Islet of Langerhans (tissue), 1 donor: ENCODE measurements around the gene TLE4.
"Not testable (repeated sequence)": the region's sequence is repeated elsewhere in the genome, so short reads cannot be mapped to it uniquely, and the experiment has no call there.

Source experiments
- FAIRE-seq: peaks from one replicate; lab custom pipeline; 2011; peaks lifted over from hg19 to GRCh38; lab: Jason Lieb, UNC

Gene TLE4

DNA sequence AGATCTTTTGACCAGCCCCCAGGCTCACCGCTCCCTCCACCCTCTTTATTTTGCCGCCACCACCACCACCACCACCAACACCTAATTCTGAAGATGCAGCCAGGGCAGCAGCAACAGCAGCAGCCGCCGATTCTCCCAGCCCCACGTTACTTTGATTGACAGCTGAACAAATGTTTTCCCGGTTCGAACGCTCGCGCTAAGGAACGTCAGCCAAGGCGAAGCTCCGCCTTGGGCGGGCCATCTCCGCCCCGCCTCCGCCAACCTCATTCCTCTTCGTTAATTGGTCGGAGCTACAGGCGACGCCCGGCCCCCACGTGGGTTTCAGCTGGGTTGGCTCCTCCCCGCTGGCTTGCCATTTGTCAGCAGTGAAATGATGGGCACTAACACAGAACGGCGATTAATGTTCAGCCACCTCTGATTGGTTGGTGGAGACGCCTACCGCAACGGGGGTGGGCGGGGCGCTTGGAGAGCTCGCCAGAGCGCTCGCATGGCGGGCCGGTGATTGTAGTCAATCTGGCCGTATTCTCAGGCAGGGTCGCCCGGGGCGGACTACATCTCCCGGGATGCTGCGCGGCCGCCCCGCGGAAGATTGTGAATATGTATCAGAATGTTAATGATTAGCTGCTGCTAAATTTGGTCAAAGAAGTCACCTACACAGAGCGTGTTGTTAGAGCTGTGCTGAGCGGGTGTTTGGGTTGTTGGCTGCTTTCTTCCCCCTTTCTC lies at the start of gene TLE4:
TSS of gene TLE4 (plus strand) at position 657 of the 723 bp plus-strand sequence. CDS start 826 bp downstream, outside the sequence.
- peak; percentile 92 for FAIRE-seq

DNA sequence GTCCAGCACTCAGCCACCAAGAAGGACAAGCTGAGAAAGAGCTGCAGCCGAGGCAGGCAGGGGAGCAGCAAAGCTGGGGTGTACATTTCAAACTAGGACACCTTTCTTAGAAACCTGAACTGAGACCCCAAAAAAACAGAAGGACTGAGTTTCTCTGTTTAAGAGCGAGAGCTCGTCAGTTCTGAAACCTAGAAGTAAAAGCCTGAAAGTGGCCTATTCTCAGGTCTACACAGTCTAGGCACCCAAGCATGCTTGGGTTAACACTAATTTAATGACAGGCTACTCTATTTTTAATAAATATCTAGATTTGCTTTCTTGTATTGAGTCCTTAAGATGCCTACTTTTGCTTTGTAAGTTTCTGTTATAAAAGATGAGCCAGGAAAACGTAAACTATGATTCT lies 49.0 kb upstream of the TLE4 start:
- no peak for FAIRE-seq

DNA sequence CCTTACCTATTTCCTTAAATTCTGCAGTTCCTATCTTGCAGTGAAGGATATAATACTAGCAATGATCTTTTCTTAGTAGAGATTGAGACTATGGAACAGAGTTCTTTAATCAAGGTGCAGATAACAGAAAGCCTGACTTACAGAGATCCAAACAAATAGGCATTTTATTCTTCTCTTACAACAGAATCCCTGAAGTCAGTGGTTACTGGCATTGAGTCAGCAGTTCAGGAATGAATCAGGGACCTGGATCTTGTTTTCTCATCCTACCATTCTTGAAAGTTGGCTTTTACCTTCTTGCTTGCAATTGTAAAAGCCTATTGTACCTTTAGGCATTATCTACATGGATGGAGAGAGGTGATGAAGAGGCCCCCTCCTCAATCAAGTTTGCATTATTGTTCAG lies 47.5 kb upstream of the TLE4 start:
- no peak for FAIRE-seq

DNA sequence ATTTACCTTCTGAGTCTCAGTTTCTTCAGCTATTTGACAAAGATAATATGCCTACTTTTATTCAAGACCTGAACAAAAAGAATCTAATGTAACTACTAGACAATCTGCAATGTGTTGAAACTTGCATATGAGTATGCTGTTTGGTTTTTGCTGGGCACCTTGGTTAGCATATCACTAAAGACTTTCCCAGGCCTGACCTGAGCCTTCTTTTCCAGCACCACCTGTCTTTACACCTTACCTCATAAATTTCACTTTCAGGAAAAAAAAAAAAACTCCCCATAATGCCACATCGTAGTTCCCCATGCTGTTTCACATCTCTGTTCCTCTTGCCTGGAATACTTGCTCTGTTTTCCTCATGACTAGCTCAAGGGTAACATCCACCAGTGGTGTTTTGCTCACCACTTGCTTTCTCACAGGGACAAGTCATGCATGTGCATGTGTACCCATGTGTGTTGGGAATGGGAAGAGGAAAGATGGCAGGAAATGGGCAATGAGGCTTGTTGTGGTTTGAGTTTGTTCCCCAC lies 45.6 kb upstream of the TLE4 start:
- FAIRE-seq: no peak

DNA sequence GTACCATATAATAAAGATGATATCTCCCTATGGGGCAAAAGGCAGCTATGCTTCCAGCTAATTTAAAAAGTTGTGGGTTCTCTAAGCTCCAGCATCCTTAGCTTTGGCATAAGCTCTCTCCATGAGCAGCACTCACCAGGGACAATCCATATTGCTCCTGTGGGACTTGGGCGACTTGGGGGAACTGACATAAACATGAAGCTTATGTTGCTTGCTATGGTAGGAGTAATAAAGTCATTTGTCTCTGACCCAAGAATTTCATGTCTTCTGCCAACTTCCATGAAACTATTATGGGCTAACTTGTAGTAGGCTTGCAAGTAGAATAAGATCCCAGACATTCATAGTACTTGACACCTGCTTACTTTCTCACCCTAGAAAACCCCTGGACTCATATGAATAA lies 36.2 kb upstream of the TLE4 start:
- no peak for FAIRE-seq

DNA sequence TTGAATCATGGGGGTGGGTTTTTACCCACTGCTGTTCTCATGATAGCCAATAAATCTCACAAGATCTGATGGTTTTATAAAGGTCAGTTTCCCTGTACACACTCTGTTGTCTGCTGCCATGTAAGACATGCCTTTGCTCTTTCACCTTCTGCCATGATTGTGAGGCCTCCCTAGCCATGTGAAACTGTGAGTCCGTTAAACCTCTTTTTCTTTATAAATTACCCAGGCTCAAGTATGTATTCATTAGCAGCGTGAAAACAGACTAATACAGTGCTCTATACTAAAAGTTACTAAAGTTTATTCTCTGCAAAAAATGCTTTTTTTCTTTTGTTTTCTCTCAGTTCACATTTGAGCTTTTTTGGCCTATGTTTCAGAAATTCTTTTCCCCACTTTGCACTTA lies 33.9 kb upstream of the TLE4 start:
- FAIRE-seq: no peak

DNA sequence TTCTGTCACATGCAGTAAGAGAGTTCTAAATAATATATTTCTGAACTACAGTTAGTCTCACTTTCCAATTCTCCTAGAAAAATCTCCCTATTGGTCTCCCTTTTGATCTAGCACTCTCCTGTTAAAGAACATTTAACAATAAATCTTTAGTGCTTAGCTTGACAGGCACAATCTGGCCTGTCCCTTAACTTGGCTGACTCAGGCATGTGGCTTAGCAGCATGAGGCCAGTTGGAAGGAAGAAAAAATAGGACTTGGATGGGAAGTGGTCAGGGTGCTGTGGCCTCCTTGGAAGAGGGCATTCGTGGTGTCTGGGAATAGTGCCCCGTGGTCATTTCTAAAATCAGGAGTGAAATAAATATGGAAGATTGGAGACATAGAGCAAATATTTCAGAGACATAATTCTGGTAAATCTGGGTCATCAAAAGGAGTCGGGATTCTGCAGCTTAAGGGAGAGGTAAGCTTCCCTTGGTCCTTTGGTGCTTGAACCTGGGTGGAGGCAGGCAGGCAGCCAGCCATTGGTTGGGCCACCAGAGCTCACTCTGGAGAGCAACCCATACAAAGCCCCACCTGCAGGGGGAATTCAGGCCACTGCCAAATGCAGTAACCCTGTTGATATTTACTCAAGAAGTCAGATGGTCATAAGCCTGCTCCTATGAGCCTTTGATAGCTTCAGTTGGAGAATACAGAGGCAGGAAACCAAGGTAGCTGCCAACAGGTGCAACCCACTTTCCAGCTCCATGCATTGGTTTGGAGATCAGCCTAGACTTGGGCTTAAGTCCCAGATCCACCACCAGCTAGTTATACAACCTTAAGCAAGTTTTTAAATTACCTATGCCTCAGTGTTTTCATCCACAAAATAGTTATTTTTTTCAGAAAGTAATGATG lies 28.8 kb upstream of the TLE4 start:
- no peak for FAIRE-seq

DNA sequence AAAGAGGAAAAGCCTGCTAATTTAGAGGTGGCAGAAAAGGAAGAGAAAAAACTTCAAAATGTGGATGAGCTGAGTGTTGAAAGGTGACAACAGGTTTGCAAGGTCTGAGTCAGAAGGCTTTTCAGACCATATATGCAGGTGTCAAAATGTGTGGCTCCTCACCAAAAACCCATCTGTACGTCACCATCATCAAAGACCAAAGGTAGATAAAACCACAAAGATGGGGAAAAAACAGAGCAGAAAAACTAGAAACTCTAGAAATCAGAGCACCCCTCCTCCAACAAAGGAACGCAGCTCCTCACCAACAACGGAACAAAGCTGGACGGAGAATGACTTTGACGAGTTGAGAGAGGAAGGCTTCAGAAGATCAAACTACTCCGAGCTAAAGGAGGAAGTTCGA lies 27.4 kb upstream of the TLE4 start:
- not testable (repeated sequence) for FAIRE-seq

DNA sequence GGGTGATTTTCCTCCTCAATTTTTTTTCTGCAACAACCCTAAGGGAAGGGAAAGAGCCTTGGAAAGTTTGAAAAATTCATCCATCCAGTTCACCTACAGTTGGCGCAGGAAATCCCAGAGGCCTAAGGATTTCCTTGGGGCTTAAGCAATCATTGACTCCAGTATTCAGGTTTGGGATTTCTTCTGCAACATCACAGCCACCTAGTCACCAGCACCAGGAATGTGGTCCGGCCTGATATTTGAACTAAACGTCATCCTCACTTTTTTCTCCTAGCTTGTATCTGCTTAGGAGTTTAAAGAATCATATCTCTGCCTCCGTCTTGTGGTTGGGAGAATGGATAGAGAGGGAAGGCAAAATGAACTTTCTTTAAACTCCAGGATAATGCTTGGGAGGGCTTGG lies 20.2 kb upstream of the TLE4 start:
- no peak for FAIRE-seq

DNA sequence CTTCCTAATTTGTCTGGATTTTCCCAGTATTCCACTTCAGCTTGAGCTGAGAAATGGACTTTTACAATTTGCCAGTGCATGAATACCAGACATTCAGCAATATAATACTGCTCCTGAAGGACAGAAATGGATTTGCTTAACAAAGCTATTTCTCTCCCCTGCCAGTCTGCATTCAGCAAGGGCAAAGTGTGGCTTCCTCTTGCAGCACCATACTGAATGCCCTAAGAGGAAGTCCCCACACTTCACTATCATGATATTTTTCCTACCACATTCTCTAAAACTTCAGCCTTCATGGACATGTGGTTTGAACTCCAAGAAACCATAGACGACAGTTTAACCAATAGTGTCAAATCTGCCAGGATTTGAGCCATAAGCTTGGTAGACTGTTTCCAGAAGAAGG lies 19.8 kb upstream of the TLE4 start:
- FAIRE-seq: no peak

DNA sequence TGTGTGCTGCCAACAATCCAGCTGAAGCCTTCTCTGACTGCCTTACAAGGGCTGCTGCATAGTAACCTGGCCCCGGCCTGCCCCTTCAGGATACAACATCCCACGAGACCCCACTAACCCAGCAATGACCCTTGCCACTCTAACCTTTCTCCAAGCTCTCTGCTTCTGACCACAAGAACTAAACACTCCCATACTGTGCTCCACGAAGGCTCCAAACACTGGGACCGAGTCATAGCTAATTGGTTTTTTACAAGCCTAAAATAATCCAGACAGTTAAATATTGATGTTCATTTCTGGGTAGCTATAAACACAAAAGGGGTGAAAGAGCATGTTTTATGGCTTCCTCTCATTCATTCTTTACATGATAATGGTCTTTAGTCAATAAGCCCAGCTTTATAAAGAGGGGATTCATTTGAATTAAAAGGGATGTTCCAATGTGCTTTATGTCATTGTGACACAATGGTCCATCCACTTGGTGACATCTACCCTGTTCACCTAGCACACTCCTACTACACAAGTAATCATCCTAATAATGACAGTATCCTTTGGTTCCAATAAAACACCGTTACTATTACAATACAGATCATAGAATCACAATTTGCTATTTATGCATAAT lies 16.2 kb upstream of the TLE4 start:
- no peak for FAIRE-seq

DNA sequence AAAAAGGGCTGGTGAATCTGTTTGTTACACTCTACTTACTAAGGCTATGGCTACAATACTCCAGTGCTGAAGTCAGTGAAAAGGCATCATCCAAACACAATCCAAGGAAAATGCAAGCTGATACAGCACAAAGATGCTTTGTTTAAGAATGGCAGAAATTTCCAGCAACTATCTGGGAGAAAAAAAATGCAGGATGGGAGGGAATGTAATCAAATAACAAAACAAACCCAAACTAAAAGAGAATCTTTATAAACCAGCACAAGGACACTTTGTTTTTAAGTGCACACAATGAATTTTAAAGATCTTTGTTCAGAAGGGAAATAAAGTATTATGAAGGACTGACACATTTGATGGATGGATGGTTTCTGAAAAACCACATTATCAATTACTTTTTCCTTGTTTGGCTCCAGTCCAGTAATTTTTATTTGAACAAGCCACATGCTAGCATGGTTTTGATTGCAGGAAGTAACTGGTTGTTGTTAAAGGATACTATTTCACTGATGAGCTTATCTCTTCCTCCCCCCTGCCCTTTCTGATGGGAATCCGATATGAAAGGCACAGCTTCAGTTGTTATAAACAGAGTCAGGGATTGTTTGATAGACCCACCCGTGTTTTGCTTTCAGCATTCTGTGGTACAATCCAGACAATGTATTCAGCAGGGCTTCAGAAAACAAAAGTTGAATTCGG lies 12.1 kb upstream of the TLE4 start:
- no peak for FAIRE-seq

DNA sequence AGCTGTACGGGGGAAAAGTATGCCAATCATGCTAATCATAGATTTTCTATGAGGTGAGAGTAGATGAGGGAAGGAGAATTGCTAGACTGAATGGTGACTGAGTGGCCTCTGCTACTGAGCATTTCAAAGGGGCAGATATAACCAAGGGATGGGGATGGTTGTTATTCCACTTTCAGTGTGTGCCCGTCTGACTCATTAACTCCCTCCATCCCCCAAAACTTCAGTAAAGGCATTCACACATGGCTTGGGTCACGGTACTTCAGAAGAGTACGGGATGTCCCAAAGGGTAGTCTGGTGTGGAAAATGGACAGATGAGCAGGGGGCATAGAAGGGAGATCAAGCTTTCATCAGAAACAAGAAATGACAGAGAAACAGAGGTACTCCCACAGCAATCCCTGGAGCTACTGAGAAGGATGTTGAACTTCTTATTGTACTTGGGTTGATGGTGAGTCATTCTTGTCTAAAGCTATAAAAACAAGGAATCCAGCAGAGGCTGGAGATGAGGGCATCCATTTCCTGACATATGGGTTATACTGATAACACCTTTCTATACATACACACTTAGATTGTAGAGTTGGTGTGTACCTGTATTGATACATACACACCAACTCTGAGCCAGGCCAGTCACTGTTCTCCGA lies 8.9 kb upstream of the TLE4 start:
- FAIRE-seq: no peak

DNA sequence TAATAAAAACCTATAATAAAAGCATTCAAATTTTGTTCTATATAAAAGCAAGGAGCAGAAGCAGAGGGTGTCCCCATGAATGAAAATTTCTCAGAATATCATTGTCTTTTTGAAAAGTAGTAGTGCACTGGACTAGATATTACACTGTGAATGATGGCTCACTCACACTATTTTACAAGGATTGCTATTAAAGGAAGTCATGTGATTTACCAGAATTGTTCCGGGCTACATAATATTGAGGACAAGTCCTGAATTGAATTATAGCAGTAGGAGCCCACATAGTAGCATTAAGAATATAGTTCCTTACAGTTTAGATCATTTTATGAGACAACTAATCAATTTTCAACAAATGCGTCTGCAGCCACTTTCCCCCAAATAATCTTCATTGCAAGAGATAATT lies 7.7 kb upstream of the TLE4 start:
- FAIRE-seq: no peak

DNA sequence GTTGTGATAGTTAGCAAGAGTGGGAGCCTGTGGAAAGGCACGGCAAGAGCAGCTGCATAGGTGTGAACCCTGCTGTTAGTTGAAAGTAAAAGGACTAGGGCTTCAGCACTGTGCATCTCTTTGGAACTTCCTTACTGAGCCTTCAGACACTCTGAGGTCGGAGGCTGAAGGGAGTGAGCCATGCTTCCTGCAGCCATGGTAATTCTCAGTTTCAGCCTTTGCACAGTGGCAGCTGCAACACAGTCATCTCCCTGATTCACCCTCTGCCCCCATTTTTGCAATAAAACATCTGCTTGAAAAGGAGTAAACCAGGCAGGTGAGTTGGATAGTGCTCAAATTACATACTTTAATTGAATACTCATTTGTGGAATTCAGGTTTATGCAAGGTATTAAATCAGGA lies 6.5 kb upstream of the TLE4 start:
- FAIRE-seq: no peak

DNA sequence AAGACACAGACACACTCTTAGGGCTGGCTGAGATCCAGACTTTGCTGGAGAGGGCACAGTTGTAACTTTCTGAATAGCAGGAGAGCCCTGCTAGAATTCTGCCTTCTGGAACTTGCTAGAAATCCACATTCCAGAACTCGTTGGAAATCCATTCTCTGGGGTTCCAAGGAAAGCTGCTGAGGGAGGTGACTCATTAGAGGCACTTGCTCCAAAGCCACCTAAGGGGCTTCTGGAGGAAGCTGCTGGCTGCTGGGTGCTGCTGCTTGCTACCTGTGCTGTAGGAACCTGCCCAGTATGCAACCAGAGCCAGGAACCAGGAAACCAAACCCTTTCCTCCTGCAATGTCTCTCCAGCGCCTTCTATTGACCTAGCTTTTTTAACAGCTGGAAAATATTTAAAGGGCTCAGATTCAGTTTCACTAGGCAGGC lies 4.1 kb upstream of the TLE4 start:
- FAIRE-seq: no peak

DNA sequence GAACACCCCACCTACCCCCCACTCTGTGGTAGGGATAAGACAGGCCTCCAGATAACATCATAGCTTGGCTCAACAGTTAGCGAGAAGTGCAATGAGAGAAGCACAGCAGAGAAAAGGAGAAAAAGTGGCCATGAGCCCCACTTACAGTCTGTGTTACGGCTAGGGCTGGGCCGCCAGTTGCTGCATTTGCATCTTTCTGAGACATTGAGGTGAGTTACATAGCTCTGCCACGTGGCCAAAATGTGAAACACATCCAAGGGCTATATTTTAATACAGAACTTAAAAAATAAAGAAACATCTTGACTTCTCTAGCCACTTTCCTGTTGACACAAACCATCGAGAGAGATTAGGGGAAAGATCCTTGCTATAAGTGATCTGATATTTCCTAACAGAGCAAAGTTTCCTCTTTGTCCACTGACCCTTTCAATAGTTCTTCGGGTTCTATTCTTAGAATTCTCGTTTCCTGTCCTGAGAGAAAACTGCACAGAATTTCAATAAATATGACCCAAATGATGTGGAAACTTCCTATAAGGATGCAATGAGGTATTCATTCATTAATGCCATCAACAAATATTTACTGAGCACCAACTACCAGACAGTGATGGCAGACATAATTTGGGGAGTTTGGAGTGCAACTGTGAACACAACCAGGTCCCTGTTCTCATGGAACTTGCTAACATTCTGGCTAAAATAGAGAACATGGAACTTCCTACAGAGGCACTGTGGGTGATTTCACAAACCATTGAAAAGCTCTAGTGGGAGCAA lies 3.2 kb upstream of the TLE4 start:
- no peak for FAIRE-seq

DNA sequence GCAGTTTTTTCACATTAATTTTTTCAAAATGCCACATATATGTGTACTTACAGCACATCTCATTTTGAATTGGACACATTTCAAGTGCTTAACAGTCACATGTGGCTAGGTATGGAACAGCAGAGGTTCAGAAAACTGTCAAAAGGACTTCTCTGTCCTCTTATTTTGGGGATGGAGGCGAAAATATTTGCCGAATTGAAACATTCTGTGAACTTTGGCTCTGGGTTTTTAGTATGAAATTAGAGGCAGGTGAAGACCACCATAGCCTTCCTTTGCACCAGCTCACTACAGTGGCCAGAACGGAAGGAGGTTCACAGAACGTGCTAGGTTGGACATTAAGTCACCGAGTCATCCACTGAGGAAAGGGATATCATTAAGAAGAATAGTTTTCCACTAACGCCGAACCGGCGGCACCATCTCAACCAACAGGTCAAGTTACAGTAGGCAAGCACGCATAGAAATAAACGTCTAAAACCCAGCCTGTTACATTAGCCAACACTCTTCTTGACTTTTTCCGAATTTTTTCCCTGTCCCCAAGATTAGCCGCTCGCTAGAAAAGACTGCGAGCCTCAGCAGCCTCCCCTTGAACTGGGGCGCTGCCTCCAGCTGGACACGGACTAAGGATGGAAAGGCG lies 1.8 kb upstream of the TLE4 start:
- FAIRE-seq: no peak

DNA sequence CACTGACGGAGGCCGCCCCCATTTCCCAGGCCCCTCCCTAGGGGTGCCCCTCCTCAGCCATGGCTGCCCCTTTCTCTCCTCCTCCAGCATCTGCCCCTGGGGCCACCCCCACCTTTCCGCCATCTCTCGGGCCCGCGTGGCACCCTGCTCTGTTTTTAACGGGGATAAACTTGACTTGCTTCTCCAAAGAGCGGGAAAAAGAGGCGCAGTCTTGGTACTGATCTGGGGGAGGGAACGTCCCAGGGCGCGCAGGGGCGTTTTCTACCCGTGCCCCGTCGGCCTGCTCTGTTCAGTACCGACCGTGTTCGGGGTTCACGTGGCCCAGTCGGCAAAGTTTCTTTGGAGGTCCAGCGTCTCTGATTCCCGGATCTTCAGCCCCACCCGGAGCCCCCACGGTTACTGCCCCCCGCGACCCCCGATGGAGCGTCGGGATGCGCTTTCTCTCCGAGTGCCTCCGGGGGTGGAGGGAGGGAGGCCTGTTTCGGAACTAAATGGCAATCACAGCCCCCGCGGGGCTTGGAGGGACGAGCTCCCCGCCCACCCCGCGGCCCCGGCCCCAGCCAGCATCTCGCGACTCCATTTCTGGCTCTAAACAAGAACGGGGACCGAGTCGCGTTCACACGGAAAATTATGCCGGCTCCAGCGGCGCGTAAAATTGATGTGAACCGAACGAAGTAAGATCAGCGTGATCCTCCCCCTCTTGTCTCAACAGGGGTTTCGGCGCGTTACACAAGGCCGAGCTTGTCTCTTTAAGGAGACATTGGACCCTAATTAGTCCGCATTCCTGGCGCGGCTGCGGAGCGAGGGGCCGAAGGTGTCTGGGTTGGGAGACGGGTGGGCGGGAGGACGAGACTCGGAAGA lies 1.1 kb upstream of the TLE4 start:
- FAIRE-seq: no peak
